Right lung (tissue), 5 donors: Measurements from ENCODE around the gene RAD51B. TPM values are rescaled to one million over a fixed set of nuclear protein-coding genes. Genes with fewer than 3 reads are reported as not detected.
A peak's percentile ranks its signal among the peaks of the same experiment; 100 is the strongest.

Source experiments
- DNase-seq, 2 donors: peaks; one replicate each; pipeline ENCODE4 v3.0.0-alpha.2; 2013
- polyA plus RNA-seq, 5 donors: library from polyadenylated mRNA; unstranded; fragments of 120-200 nt; gene quantifications; one replicate each; pipeline versions ENCODE4 v1.2.1 to v1.2.3, GENCODE V29; 2013; ENCODE audit warnings: inconsistent platforms in 1 of 5, low replicate concordance in 1 of 5; ENCODE audit not compliant: insufficient read length in 5 of 5, insufficient read depth in 1 of 5

RAD51B gene
- polyA plus RNA-seq, 5 donors: 8.1 to 15.5 (median 11.8) TPM

- DNase-seq: no peak
Observed at GRCh38 chr14:68568907-68569897, 749.6 kb downstream of the RAD51B start.

GRCh38 chr14:68569970-68570409 lies 750.4 kb downstream of the RAD51B start:
- no peak for DNase-seq

DNA sequence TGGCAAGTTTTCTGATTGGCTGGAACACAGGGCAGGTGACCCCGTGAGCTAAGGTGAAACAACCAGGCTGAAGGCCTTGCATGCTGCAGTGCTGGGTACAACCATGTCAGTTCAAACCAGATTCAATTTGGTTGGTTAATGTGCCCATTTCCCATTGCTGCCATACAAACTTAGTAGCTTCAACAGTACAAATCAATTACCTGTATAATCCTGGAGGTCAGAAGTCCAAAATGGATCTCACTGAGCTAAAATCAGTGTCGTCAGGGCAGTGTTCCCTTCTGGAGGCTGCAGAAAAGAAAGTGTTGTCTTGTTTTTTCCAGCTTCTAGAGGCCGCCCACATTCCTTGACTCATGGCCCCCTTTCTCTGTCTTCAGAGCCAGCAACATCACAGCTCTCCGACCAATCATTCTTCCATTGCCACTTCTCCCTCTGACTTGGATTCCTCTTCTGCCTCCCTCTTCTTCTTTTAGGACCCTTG lies 751.6 kb downstream of the RAD51B start:
- DNase-seq: no peak

GRCh38 chr14:68571928-68572525 lies 752.4 kb downstream of the RAD51B start:
- DNase-seq: no peak

DNA sequence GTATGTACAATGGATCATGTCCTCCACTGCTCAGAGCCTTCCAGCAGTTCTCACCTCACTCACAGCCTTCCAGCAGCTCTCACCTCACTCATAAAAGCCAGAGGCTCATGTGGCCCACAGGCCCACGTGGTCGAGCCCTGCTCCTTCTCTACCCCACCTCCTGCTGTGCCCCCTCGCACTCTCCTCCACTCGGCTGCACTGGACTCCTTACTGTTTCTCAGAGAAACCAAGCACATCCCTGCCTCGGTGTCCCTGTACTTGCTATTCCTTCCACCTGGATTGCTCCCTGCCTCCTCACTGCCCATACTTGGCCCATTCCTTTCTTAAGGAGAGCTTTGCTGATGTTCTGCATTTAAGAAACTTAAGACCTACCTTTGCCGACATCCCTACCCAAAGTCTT lies 753.5 kb downstream of the RAD51B start:
- DNase-seq: no peak

DNA sequence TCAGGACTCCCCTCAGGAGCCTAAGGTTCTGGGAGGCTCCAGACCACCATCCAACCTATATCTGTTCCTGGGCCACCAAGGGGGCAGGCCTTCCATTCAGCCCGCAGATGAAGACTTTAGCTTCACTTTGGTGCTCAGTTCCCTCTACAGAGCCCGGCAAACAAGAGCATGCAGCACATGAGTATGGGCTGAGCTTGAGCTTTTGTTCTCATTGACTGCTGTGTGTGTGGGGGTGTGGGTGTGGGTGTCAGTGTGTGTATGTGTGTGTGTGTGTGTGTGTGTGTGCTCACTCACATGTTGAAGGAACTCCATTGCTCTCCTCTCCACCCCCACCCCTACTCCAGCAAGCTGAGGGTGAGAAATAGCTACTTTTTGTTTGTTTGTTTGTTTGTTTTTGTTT lies 754.1 kb downstream of the RAD51B start:
- no peak for DNase-seq

DNA sequence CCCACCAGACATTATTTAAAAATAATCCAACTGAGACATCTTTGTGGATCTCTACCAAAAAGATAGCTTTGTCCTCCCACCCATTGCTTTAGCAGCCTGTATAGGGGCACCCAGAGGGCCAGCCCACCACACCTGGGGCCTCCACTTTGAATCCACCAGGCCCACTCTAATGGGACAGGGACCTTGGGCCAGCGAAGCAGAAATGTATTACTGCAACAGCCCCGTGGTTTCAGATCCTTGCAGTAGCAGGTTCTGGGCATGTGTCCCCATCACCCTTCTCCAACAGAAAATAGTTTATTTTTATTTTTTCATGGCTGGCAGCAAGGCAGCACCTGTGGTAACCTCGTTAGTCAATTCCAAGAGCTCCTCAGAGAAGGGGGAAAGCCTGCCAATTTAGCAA lies 754.9 kb downstream of the RAD51B start:
- DNase-seq: no peak

- no peak for DNase-seq
Observed at GRCh38 chr14:68574906-68575305, 755.3 kb downstream of the RAD51B start.

DNA sequence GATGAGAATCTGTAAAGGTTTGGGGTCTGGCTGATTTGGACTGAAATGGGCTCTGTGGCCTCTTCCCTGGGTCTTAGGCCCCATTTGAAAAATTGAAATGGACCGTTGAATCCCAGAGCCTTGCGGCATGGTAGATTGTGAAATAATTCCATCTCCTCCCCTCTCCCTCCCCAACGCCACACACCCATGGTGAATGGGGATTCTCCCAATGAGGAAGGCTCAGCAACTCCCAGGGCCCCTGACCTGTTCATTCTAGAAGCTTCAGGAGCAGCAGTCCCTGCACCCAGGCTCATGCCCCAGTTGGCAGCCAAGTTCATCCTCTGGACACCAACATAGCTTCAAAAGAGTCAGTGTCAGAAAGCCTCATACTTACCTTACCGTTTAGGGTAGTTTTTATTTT lies 755.8 kb downstream of the RAD51B start:
- no peak for DNase-seq

- no peak for DNase-seq
Observed at GRCh38 chr14:68576031-68576430, 756.5 kb downstream of the RAD51B start.

- DNase-seq: no peak
Observed at GRCh38 chr14:68576496-68577244, 757.1 kb downstream of the RAD51B start.

GRCh38 chr14:68577802-68578541 lies 758.4 kb downstream of the RAD51B start:
- DNase-seq: peak in 1 of 2 donors; percentile 45

GRCh38 chr14:68578597-68578996 lies 759.0 kb downstream of the RAD51B start:
- no peak for DNase-seq

- DNase-seq: no peak
Observed at GRCh38 chr14:68580096-68580645, 760.6 kb downstream of the RAD51B start.

DNA sequence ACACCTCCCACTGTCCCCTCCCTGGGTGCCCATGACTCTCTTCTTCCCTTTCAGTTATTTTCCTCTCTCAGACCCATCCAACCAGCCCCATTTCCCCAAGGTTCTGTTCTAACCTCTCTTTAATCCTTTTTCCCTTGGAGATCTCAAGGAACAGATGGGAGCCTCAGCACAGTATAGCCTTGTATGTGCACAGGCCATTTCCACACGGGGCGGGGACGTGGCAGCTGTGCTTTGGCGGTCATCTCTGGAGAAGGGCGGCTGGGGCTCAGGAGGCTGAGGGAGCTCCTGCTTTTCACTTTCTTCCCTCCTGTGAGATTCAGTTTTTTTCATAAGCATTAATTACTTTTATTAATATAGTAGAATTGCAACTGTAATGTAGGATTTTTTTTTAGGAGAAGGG lies 761.1 kb downstream of the RAD51B start:
- DNase-seq: no peak

DNA sequence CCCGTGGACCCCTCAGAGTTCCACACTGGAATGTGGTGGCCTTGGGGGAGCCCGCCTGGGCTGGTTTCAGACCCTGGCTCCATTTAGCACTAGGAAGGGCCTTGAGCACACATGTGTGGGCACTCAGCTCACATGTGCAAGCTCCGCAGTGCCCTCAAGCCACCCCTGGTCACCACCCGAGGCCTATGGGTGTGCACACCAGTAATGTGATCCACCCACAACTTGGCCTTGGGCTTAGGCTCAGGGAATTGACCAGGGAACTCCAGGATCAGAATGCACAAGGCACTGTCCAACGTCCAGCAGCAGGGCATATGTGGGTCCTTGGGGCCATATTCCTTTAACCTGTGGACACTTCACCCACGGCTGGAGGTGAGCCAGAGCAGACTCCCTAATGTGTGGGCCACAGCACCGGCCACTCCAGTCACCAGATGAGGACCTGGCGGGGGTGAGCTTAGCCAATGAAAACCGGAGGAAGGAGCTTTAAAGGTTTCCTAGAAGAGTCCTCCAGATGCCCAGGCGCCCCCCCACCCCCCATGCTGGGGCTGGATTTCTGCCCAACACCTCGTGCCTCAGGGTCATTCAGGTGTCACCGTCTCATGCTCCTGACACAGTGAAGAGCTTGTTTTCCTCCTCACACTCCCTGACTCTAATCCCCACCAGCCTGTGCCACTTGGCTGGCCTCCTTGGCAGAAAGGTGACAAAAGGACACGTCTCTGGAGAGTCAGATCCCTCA lies 764.1 kb downstream of the RAD51B start:
- no peak for DNase-seq

DNA sequence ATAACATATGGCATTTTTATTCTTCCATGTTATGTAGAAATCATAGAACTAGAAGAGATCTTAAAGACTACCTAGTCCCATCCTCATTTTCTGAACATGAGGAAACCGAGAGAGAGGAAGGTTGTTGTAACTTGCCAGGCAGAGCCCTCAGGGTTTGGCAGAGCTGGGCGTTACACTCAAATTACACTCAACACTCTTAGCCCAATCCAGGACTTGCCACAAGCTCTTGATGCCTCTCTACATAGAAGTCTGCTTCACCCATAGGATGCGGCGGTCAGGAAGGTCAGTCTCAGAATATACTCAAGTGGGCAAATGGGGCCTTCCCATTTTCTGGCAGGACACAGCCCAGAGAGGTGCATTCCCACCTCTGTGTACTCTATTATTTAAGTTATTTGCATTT lies 765.2 kb downstream of the RAD51B start:
- DNase-seq: no peak

DNA sequence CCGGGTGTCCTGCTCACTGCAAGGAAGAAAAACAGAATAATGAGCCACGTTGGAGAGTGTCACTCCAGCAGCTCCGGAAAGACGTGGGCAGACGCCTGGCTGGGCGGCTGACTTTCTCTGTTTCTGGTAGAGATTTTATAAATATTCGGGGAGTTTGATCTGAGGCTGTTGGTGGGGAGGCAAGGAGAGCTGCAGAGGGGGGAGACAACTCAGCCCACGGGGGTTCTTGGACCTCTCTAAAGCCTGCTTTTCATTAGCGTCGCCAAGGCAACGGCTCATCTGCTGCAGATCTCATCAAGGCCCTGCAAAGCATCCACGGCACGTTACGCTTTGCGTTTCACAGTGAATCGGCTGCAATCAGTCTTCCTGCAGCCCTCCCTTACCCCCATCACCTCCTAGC lies 766.1 kb downstream of the RAD51B start:
- DNase-seq: no peak

DNA sequence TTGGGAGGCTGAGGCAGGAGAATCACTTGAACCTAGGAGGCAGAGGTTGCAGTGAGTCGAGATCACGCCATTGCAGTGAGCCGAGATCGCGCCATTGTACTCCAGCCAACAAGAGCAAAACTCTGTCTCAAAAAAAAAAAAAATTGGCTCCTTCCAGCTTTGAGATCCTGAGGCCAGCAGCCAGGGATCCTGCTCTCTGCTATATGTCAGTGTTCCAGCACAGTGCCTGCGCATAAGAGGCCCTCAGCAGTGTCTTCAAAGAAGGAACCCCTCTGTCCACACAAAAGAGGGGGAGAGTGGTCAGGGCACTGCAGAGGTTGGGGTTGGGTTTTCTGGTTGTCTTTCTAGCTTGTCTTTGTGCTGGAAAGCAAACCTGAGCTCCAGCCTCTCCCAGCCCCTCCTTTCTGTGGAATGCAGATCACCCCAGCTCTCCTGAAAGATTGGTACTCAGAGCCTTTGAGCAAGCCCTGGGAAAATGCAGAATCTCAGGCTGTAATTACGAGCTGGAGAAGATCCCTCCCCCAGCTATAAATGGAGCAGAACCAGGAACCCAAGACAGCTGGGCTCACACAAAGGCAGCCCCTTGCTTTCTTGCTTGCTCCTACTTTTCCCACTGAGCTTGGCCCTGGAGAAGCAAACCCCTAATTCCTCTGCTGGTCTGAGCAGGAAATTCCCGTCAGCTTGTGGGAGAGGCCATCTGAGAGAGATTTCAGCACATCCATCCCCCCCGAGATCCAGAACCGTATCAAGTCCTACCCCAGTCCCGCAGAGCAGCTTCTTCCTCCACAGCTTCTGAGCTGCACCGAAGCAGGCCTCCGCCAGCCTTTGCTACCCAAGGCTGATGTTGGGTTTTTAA lies 767.5 kb downstream of the RAD51B start:
- DNase-seq: no peak
